HG02938 (cell line): Measurements from ENCODE around the gene EGR1.

Experiments
- ATAC-seq: cut with Tn5 transposase; IDR thresholded peaks from one replicate; pipeline ENCODE4 v1.9.1; 2021; ENCODE audit warnings: mild to moderate bottlenecking, moderate library complexity; ENCODE audit not compliant: unreplicated experiment

The EGR1 gene

DNA sequence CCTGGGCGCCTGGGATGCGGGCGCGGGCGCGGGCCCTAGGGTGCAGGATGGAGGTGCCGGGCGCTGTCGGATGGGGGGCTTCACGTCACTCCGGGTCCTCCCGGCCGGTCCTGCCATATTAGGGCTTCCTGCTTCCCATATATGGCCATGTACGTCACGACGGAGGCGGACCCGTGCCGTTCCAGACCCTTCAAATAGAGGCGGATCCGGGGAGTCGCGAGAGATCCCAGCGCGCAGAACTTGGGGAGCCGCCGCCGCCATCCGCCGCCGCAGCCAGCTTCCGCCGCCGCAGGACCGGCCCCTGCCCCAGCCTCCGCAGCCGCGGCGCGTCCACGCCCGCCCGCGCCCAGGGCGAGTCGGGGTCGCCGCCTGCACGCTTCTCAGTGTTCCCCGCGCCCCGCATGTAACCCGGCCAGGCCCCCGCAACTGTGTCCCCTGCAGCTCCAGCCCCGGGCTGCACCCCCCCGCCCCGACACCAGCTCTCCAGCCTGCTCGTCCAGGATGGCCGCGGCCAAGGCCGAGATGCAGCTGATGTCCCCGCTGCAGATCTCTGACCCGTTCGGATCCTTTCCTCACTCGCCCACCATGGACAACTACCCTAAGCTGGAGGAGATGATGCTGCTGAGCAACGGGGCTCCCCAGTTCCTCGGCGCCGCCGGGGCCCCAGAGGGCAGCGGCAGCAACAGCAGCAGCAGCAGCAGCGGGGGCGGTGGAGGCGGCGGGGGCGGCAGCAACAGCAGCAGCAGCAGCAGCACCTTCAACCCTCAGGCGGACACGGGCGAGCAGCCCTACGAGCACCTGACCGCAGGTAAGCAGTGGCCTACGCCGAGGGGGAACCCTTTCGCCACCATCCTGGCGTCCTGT, at the start of gene EGR1:
TSS of gene EGR1 (plus strand) at position 219 of the 864 bp plus-strand sequence. CDS start at position 502, 283 bp downstream.
- peak; percentile 61 for ATAC-seq

GRCh38 chr5:138418444-138418843, 46.8 kb upstream of the EGR1 start:
- no peak for ATAC-seq

DNA sequence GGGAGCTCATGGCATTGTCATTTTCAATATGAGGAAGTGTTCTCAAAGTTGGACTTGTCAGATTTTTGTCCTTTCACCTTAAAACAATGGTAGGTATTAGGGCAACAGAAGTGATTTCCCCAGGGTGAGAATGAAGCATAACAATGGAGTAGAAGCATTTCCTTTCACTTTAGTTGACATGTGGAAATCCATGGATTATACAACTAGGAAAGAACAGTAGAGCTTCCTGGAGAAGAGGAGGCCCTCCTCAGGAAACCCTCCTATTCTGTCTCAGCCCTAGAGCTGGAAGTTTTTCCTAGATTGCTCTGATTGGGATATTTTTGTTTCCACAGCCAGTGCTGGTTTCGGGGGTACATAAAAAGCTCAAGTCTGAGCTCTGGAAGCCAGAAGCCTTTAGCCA, 40.2 kb upstream of the EGR1 start:
- no peak for ATAC-seq

GRCh38 chr5:138435943-138436342, 29.3 kb upstream of the EGR1 start:
- ATAC-seq = no peak

GRCh38 chr5:138438003-138438723, 27.1 kb upstream of the EGR1 start:
- ATAC-seq = no peak

- no peak for ATAC-seq
Measured at GRCh38 chr5:138438724-138439476, 26.4 kb upstream of the EGR1 start, which contains the start of gene REEP2. TSS of gene REEP2 (plus strand) at chr5:138439057. CDS start at chr5:138439209, 152 bp downstream.

GRCh38 chr5:138439477-138440158, 25.7 kb upstream of the EGR1 start:
- no peak for ATAC-seq

- no peak for ATAC-seq
Measured at GRCh38 chr5:138440159-138441073, 24.9 kb upstream of the EGR1 start.

- no peak for ATAC-seq
Measured at GRCh38 chr5:138441221-138441620, 24.1 kb upstream of the EGR1 start.

DNA sequence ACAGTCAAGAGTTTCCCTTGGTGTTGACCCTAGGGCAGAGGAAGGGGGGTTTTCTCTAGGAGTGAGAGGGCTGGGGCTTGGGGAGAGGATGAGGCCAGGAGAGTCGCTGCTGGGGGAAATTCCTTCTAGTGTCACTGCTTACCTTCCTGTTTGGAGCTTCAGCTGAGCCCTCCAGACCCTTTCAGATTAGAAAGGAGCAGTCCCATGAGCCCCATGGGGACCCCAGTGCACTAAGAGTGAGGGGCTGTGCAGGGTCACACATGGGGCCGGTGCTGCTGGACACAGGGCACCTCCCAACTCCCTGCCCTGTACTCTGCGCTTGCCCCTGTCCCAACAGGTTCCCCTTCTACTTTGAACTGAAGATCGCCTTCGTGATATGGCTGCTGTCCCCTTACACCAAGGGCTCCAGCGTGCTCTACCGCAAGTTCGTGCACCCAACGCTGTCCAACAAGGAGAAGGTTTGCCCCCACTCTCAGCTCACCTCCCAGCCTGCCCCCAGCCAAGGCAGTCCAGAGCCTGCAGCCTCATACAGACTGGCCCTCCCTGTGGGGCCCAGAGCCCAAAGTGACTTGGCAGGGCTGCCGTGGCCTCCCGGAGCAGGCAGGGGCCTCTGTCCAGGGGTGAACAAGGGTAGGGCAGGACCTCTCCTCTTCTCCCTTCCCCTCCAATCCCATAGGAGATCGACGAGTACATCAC, 21.1 kb upstream of the EGR1 start:
- no peak for ATAC-seq

DNA sequence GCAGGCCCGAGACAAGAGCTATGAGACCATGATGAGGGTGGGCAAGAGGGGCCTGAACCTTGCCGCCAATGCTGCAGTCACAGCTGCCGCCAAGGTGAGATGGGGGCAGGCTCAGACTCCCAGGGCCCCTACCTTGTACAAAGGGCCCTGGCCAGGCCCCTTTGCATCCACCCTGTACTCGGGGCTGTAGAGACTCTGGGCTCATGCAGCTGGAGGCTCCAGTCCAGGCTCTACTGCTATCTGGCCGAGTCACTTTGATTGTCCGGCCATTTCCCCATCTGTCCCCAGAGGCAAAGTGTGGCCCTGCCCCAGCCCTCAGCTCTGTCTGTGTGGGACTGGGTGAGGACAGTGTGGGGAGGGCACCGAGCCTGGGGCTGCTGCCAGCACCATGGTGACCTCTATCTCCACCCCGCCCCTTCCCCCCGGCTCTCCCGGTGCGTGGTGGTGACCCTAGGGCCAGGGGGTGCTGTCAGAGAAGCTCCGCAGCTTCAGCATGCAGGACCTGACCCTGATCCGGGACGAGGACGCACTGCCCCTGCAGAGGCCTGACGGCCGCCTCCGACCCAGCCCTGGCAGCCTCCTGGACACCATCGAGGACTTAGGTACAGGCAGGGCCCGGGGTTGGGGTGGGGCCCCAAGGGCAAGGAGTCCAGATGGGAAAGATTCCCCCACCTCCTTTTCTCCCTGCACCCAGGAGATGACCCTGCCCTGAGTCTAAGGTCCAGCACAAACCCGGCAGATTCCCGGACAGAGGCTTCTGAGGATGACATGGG, 20.3 kb upstream of the EGR1 start:
- no peak for ATAC-seq

GRCh38 chr5:138445547-138446271, 19.6 kb upstream of the EGR1 start:
- ATAC-seq = no peak

DNA sequence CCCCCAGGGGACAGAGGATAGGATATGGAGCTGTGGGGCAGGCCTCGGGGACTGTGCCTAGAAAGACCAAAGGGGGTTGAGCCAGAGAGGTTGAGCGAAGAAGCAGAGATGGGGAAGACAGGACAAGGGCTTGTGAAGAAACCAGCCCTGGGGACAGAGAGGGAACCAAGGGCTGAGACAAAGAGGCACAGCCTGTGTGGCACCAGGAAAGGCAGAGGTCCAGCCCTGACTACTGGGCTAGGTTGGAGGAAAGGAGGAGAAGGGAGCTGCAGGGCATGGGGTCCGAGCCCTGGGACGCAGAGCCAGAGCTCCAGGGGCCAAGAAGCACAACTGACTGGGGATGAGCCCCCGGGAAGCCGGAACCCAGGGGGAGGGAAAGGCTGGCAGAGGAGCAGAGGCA, 17.2 kb upstream of the EGR1 start:
- no peak for ATAC-seq

DNA sequence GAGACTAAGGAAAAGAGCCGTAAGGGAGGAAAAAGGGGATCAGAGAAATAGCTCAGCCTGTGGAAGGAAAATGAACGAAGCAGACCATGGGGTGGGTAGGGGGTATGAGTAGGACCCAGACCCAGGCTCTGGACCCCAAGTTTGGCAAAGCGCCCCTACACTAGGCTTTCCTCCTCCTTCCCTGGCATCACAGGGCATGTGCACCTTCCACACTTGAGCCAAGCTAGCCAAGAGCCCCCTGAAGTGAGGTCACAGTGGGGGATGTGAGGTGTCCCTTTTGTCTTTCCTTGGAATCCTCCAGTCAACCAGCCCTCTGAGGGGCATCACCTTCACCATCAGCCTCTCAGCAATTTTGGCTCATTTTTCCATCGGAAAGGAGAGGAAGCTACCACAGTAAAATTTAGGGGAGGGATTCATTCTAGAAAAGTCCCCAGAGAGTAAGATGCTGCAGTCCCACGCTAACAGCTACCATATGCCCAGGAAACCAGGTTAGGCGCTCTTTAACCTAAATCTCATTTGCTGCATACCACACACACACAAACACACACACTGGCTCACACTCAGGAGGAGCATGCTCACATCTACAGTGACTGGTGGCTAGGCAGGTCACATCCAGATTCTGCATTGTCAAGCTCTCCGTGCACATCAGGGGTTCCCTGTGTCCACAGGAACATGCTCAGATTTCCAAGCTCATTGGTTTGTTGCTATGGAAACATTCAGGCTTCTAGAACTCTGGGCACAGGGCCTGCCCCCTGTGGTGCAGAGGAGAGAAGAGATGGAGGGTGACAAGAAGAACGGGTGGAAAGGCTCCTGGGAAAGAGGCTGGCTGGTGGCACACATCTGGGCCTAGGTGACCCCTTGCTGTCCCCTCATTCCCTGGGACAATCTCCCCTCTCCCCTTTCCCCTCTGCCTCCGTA, 16.5 kb upstream of the EGR1 start:
- no peak for ATAC-seq

- no peak for ATAC-seq
Measured at GRCh38 chr5:138449501-138450239, 15.6 kb upstream of the EGR1 start.

GRCh38 chr5:138450971-138451370, 14.3 kb upstream of the EGR1 start:
- no peak for ATAC-seq
